ENCODE data around the gene CLSTN2.

The CLSTN2 gene

DNA sequence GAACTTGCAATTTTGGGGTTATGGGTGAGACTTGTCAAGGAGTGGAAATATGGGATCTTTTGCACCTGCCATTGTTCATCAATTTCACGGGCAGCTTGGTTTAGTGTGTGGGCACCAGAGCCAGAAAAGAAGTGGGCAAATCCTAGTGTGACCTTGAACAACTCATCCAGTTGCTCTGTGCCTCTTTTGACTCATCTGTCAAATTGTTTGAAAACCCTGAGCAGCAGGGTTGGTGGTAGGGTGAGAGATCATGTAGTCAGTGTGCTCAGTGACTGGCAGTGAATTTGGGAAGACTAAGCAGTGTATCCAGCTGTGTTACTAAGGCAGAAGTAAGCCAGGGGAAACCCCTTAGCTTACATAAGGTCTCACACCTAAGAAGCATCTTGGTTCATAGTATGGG is 449.9 kb downstream of the CLSTN2 start:
- H4K20me1 ChIP-seq (ENCODE audit: insufficient read depth, low read length), result no peaks in the 10 kb centered on the region
- no peaks in the 10 kb centered on the region for H3K79me2 ChIP-seq (ENCODE audit: low read length)
- no peak overlapping the region for H3K27ac ChIP-seq (ENCODE audit: low read length)
- H2AFZ ChIP-seq (ENCODE audit: low read length), result no peak overlapping the region
- H3K9me3 ChIP-seq (replicated peaks; ENCODE audit: insufficient read depth, low read length), result no peaks in the 10 kb centered on the region
- H3K9me2 ChIP-seq (replicated peaks; ENCODE audit: insufficient read depth, low read length), result no peaks in the 10 kb centered on the region
- no peak overlapping the region for H3K9ac ChIP-seq (ENCODE audit: low read length)
- no peak overlapping the region for H3K4me3 ChIP-seq (ENCODE audit: low read length)
- no peaks in the 10 kb centered on the region for H3K36me3 ChIP-seq (replicated peaks; ENCODE audit: insufficient read depth, low read length)
- no peak overlapping the region for H3K4me2 ChIP-seq (ENCODE audit: low read depth, low read length)
- H3F3A ChIP-seq (ENCODE audit: insufficient read depth, low read length), result no peaks in the 10 kb centered on the region
- DNase-seq, result no peak
- H3K4me1 ChIP-seq (ENCODE audit: low read length), result 0 out of 2 replicates have a peak, but pooled peaks cover 3% of the 10 kb centered on the region
- TF ChIP-seq EZH2 (optimal IDR thresholded peaks at IDR 0.05; ENCODE audit: low read depth, low read length), result no peak
- TF ChIP-seq, protein P1, sequence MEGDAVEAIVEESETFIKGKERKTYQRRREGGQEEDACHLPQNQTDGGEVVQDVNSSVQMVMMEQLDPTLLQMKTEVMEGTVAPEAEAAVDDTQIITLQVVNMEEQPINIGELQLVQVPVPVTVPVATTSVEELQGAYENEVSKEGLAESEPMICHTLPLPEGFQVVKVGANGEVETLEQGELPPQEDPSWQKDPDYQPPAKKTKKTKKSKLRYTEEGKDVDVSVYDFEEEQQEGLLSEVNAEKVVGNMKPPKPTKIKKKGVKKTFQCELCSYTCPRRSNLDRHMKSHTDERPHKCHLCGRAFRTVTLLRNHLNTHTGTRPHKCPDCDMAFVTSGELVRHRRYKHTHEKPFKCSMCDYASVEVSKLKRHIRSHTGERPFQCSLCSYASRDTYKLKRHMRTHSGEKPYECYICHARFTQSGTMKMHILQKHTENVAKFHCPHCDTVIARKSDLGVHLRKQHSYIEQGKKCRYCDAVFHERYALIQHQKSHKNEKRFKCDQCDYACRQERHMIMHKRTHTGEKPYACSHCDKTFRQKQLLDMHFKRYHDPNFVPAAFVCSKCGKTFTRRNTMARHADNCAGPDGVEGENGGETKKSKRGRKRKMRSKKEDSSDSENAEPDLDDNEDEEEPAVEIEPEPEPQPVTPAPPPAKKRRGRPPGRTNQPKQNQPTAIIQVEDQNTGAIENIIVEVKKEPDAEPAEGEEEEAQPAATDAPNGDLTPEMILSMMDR (IDR thresholded peaks at IDR 0.05; ENCODE audit: low read length), result no peak
- no peak for TF ChIP-seq EZH2phosphoT487 (IDR thresholded peaks at IDR 0.05; ENCODE audit: low read length)
- H3K27me3 ChIP-seq (replicated peaks; ENCODE audit: insufficient read depth, low read length), result no peaks in the 10 kb centered on the region

DNA sequence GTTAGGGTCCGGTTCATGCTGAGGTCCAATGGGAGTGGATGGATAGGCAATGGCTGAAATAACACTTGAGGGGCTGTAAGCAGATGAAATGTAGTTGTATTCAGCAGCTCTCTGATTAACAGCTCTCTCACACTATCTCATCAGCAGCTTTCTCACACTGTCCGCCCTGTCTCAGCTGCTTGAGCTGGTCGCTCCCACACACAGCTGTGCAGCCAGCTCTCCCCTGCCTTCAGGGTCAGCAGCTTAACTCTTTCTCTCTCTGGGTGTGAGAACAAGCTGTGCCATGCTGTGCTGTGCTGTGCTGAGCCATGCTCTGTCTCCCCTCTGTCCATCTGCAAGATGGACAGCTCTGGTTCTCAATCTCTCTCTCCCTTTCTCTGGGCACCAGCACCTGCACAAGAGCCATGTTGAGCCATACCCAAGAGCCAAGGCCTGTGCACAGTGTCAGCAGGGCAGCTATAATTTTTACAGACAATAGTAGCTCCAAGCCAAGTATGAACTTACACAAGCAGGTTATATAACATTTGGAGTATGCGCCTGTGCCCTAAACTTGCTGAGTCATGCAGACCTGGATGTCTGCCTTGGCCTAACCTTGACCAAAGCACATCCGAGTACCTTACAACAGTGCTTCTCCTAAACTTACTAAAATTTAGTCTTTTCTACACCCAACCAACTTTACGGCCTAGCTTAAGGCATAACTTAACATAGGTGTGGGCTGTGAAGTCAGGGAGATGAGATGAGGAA is 451.5 kb downstream of the CLSTN2 start:
- TF ChIP-seq, protein P1 (IDR thresholded peaks at IDR 0.05; ENCODE audit: low read length), result no peak
- TF ChIP-seq EZH2phosphoT487 (IDR thresholded peaks at IDR 0.05; ENCODE audit: low read length) (no peak), EZH2 (optimal IDR thresholded peaks at IDR 0.05; ENCODE audit: low read depth, low read length) (no peak)
- no peaks in the 10 kb centered on the region for H3K9me3 ChIP-seq (replicated peaks; ENCODE audit: insufficient read depth, low read length)
- H3K9me2 ChIP-seq (replicated peaks; ENCODE audit: insufficient read depth, low read length), result no peaks in the 10 kb centered on the region
- no peak overlapping the region for H3K4me3 ChIP-seq (ENCODE audit: low read length)
- H4K20me1 ChIP-seq (ENCODE audit: insufficient read depth, low read length), result no peaks in the 10 kb centered on the region
- H3K9ac ChIP-seq (ENCODE audit: low read length), result no peak overlapping the region
- H3F3A ChIP-seq (ENCODE audit: insufficient read depth, low read length), result no peaks in the 10 kb centered on the region
- no peaks in the 10 kb centered on the region for H3K79me2 ChIP-seq (ENCODE audit: low read length)
- H3K4me1 ChIP-seq (ENCODE audit: low read length), result 0 out of 2 replicates have a peak, but pooled peaks cover 3% of the 10 kb centered on the region
- H3K27ac ChIP-seq (ENCODE audit: low read length), result no peak overlapping the region
- H3K4me2 ChIP-seq (ENCODE audit: low read depth, low read length), result no peak overlapping the region
- no peaks in the 10 kb centered on the region for H3K27me3 ChIP-seq (replicated peaks; ENCODE audit: insufficient read depth, low read length)
- no peak for DNase-seq
- no peak overlapping the region for H2AFZ ChIP-seq (ENCODE audit: low read length)
- H3K36me3 ChIP-seq (replicated peaks; ENCODE audit: insufficient read depth, low read length), result no peaks in the 10 kb centered on the region

DNA sequence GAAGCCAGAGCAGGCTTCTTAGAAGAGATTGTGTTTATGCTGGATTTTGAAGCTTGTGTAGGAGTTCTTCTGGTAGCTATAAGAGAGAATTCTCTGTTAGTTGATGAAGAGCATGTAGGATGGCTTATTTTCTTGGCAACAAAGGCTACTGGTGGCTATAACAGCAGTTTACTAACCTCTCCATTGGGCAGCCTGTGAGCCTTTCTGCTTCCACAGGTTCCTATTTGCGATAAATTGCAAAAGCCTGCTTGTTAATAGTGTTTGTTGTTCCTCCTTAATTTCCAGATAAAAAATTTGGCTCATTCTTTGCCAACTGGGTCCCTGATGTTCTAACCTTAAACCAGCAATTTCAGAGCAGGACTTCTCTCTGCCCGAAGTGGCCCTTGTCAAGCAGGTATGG is 452.3 kb downstream of the CLSTN2 start:
- H2AFZ ChIP-seq (ENCODE audit: low read length), result no peak overlapping the region
- H3K27ac ChIP-seq (ENCODE audit: low read length), result no peak overlapping the region
- 0 out of 2 replicates have a peak, but pooled peaks cover 3% of the 10 kb centered on the region for H3K4me1 ChIP-seq (ENCODE audit: low read length)
- no peaks in the 10 kb centered on the region for H3K36me3 ChIP-seq (replicated peaks; ENCODE audit: insufficient read depth, low read length)
- TF ChIP-seq, protein P1 (IDR thresholded peaks at IDR 0.05; ENCODE audit: low read length), result no peak
- TF ChIP-seq EZH2 (optimal IDR thresholded peaks at IDR 0.05; ENCODE audit: low read depth, low read length) (no peak), EZH2phosphoT487 (IDR thresholded peaks at IDR 0.05; ENCODE audit: low read length) (no peak)
- no peaks in the 10 kb centered on the region for H3K79me2 ChIP-seq (ENCODE audit: low read length)
- no peak for DNase-seq
- H3K27me3 ChIP-seq (replicated peaks; ENCODE audit: insufficient read depth, low read length), result no peaks in the 10 kb centered on the region
- no peak overlapping the region for H3K4me3 ChIP-seq (ENCODE audit: low read length)
- H3K9me3 ChIP-seq (replicated peaks; ENCODE audit: insufficient read depth, low read length), result no peaks in the 10 kb centered on the region
- no peaks in the 10 kb centered on the region for H3F3A ChIP-seq (ENCODE audit: insufficient read depth, low read length)
- no peak overlapping the region for H3K9ac ChIP-seq (ENCODE audit: low read length)
- H3K4me2 ChIP-seq (ENCODE audit: low read depth, low read length), result no peak overlapping the region
- no peaks in the 10 kb centered on the region for H3K9me2 ChIP-seq (replicated peaks; ENCODE audit: insufficient read depth, low read length)
- no peaks in the 10 kb centered on the region for H4K20me1 ChIP-seq (ENCODE audit: insufficient read depth, low read length)

Data from MM.1S (cell line).